HepG2 (cell line): ENCODE data around the gene HNRNPA1. TPM values are rescaled to one million over a fixed set of nuclear protein-coding genes. Genes with fewer than 3 reads are reported as not detected.

ENCODE experiments used
- ARHGAP35 ChIP-seq: sonication (generic); formaldehyde crosslinking; IDR thresholded peaks from 2 replicates; pipeline ENCODE4 v1.9.0; 2022; ENCODE audit warnings: mild to moderate bottlenecking, inconsistent platforms, moderate library complexity, missing genetic modification reagents, borderline replicate concordance
- DNMT3B ChIP-seq: conservative IDR thresholded peaks from 2 replicates; pipeline ENCODE4 v1.6.1; 2016; ENCODE audit warnings: missing biosample characterization, control low read depth
- ZNF572 ChIP-seq: sonication (generic); formaldehyde crosslinking; IDR thresholded peaks from 2 replicates; pipeline ENCODE4 v1.5.1; 2020; ENCODE audit warnings: mild to moderate bottlenecking, missing genetic modification reagents
- ZNF652 ChIP-seq: IDR thresholded peaks from 2 replicates; pipeline ENCODE4 v1.6.1; 2016; ENCODE audit warnings: low read depth, borderline replicate concordance
- polyA plus RNA-seq, 8 experiments: library from polyadenylated mRNA; depleted of rRNA in 3 of 8; stranded (reverse) in 7 of 8; unstranded in 1 of 8; fragments of >200 nt; fragmentation: Illumina TruSeq in 4 of 8; extraction: Trizol in 4 of 8; gene quantifications; 2 replicates each; pipeline versions ENCODE4 v1.2.1 to v1.2.3, GENCODE V29; 2011 to 2016; ENCODE audit warnings: low read depth in 4 of 8, missing spikeins in 1 of 8, mixed read lengths in 1 of 8; ENCODE audit not compliant: insufficient read depth in 1 of 8
- total RNA-seq, 5 experiments: library from RNA; depleted of rRNA; stranded (reverse); fragments of >200 nt; fragmentation: Illumina TruSeq; extraction: Trizol; gene quantifications; 2 replicates each; pipeline ENCODE4 v1.2.3, GENCODE V29; 2016; ENCODE audit warnings: low read depth in 1 of 5
- TF ChIP-seq, protein P1 (sequence below), 2 experiments: sonication (generic) in 1 of 2; formaldehyde crosslinking in 1 of 2; IDR thresholded peaks; 2 replicates each; pipeline versions ENCODE4 v1.5.1 to v1.6.1; 2011 to 2020; ENCODE audit warnings: borderline replicate concordance in 1 of 2, low read depth in 1 of 2, low read length in 1 of 2, mild to moderate bottlenecking in 1 of 2, missing genetic modification reagents in 1 of 2, moderate library complexity in 1 of 2
- TF ChIP-seq, protein P2 (sequence below): sonication (generic); formaldehyde crosslinking; IDR thresholded peaks from 2 replicates; pipeline ENCODE4 v1.4.0; 2020; ENCODE audit warnings: missing genetic modification reagents, borderline replicate concordance
- TF ChIP-seq, protein P3 (sequence below): sonication (generic); formaldehyde crosslinking; IDR thresholded peaks from one replicate; pipeline ENCODE4 v1.5.1; 2020; ENCODE audit warnings: mild to moderate bottlenecking, missing genetic modification reagents; ENCODE audit errors: not compliant biosample characterization

HNRNPA1 gene
- total and polyA plus RNA-seq, 2 of the 13 experiments (the other 11 are each of a cell fraction or from before 2014, with no cell fraction given): 535 to 1,820 TPM

DNA sequence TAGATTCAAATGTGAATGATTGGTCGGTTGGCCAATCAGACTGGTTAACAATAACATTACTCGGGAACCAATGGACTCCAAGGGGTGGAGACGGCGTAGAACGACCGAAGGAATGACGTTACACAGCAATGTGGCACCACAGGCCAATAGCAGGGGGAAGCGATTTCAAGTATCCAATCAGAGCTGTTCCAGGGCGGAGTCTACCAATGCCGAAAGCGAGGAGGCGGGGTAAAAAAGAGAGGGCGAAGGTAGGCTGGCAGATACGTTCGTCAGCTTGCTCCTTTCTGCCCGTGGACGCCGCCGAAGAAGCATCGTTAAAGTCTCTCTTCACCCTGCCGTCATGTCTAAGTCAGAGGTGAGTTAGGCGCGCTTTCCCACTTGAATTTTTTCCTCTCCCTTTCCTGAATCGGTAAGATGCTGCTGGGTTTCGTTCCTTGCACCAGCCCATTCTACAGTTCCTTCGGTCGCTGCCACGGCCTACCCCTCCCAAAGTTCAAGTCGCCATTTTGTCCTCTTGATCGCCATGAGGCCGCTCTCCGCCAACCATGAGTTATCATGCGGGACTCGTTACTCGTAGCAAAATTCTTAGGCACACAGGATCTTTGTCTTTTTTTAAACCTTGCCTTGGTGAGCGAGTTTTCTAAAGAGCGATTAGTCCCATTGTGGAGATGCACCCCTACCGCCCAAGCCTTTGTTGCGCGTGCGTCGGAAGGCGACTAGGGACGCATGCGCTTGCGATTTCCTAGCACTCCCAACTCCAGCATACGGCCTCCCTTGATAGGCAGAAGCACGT lies at the start of gene HNRNPA1 (continued):
- TF ChIP-seq, protein P1, sequence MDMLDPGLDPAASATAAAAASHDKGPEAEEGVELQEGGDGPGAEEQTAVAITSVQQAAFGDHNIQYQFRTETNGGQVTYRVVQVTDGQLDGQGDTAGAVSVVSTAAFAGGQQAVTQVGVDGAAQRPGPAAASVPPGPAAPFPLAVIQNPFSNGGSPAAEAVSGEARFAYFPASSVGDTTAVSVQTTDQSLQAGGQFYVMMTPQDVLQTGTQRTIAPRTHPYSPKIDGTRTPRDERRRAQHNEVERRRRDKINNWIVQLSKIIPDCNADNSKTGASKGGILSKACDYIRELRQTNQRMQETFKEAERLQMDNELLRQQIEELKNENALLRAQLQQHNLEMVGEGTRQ (IDR thresholded peaks at IDR 0.05; ENCODE audit: low read depth, low read length): 0 out of 2 replicates have a peak, but pooled peaks have one; percentile 6
- TF ChIP-seq, protein P1 (CRISPR knock-in tag; IDR thresholded peaks at IDR 0.05; ENCODE audit: borderline replicate concordance): peak; percentile 51; the same call in 1 of the 2 replicates
- TF ChIP-seq ARHGAP35 (CRISPR knock-in tag) (no peak), DNMT3B (CRISPR knock-in tag) (peak; percentile 84), ZNF572 (CRISPR knock-in tag) (peak; percentile 55; the same call in 1 of the 2 replicates), ZNF652 (CRISPR knock-in tag) (no peak)
- TF ChIP-seq, protein P2, sequence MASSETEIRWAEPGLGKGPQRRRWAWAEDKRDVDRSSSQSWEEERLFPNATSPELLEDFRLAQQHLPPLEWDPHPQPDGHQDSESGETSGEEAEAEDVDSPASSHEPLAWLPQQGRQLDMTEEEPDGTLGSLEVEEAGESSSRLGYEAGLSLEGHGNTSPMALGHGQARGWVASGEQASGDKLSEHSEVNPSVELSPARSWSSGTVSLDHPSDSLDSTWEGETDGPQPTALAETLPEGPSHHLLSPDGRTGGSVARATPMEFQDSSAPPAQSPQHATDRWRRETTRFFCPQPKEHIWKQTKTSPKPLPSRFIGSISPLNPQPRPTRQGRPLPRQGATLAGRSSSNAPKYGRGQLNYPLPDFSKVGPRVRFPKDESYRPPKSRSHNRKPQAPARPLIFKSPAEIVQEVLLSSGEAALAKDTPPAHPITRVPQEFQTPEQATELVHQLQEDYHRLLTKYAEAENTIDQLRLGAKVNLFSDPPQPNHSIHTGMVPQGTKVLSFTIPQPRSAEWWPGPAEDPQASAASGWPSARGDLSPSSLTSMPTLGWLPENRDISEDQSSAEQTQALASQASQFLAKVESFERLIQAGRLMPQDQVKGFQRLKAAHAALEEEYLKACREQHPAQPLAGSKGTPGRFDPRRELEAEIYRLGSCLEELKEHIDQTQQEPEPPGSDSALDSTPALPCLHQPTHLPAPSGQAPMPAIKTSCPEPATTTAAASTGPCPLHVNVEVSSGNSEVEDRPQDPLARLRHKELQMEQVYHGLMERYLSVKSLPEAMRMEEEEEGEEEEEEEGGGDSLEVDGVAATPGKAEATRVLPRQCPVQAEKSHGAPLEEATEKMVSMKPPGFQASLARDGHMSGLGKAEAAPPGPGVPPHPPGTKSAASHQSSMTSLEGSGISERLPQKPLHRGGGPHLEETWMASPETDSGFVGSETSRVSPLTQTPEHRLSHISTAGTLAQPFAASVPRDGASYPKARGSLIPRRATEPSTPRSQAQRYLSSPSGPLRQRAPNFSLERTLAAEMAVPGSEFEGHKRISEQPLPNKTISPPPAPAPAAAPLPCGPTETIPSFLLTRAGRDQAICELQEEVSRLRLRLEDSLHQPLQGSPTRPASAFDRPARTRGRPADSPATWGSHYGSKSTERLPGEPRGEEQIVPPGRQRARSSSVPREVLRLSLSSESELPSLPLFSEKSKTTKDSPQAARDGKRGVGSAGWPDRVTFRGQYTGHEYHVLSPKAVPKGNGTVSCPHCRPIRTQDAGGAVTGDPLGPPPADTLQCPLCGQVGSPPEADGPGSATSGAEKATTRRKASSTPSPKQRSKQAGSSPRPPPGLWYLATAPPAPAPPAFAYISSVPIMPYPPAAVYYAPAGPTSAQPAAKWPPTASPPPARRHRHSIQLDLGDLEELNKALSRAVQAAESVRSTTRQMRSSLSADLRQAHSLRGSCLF (CRISPR knock-in tag): peak; percentile 89; the same call in 1 of the 2 replicates
- TF ChIP-seq, protein P3, sequence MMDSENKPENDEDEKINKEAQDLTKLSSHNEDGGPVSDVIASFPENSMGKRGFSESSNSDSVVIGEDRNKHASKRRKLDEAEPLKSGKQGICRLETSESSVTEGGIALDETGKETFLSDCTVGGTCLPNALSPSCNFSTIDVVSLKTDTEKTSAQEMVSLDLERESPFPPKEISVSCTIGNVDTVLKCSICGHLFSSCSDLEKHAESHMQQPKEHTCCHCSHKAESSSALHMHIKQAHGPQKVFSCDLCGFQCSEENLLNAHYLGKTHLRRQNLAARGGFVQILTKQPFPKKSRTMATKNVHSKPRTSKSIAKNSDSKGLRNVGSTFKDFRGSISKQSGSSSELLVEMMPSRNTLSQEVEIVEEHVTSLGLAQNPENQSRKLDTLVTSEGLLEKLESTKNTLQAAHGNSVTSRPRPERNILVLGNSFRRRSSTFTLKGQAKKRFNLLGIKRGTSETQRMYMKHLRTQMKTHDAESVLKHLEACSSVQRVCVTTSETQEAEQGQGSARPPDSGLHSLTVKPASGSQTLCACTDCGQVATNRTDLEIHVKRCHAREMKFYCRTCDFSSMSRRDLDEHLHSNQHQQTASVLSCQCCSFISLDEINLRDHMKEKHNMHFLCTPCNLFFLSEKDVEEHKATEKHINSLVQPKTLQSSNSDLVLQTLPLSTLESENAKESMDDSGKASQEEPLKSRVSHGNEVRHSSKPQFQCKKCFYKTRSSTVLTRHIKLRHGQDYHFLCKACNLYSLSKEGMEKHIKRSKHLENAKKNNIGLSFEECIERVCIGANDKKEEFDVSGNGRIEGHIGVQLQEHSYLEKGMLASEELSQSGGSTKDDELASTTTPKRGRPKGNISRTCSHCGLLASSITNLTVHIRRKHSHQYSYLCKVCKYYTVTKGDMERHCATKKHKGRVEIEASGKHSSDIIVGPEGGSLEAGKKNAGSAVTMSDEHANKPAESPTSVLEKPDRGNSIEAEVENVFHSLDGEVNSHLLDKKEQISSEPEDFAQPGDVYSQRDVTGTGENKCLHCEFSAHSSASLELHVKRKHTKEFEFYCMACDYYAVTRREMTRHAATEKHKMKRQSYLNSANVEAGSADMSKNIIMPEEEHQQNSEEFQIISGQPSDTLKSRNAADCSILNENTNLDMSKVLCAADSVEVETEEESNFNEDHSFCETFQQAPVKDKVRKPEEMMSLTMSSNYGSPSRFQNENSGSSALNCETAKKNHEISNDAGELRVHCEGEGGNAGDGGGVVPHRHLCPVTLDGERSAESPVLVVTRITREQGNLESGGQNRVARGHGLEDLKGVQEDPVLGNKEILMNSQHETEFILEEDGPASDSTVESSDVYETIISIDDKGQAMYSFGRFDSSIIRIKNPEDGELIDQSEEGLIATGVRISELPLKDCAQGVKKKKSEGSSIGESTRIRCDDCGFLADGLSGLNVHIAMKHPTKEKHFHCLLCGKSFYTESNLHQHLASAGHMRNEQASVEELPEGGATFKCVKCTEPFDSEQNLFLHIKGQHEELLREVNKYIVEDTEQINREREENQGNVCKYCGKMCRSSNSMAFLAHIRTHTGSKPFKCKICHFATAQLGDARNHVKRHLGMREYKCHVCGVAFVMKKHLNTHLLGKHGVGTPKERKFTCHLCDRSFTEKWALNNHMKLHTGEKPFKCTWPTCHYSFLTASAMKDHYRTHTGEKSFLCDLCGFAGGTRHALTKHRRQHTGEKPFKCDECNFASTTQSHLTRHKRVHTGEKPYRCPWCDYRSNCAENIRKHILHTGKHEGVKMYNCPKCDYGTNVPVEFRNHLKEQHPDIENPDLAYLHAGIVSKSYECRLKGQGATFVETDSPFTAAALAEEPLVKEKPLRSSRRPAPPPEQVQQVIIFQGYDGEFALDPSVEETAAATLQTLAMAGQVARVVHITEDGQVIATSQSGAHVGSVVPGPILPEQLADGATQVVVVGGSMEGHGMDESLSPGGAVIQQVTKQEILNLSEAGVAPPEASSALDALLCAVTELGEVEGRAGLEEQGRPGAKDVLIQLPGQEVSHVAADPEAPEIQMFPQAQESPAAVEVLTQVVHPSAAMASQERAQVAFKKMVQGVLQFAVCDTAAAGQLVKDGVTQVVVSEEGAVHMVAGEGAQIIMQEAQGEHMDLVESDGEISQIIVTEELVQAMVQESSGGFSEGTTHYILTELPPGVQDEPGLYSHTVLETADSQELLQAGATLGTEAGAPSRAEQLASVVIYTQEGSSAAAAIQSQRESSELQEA (CRISPR knock-in tag): peak; percentile 63
